Psoas muscle (tissue), 8 donors: ENCODE data around the gene KANSL1. TPM values are rescaled to one million over a fixed set of nuclear protein-coding genes. Genes with fewer than 3 reads are reported as not detected.

Experiments used
- ATAC-seq, 4 donors: fragments of 200-7000 bp; cut with Tn5 transposase; one replicate each; pipeline ENCODE4 v1.9.1; 2020; ENCODE audit warnings: moderate library complexity in 3 of 4, mild to moderate bottlenecking in 2 of 4
- DNase-seq, 2 donors: peaks; one replicate each; pipeline ENCODE4 v3.0.0-alpha.2; 2020
- H3K27ac ChIP-seq: fragments of 200-600 bp; one replicate; pipeline ENCODE4 v1.8.0; 2022
- H3K27me3 ChIP-seq, 3 donors: fragments of 200-600 bp in 1 of 3; one replicate each; pipeline versions ENCODE4 v1.6.1 to v1.8.0; 2013 to 2022; ENCODE audit warnings: low read length in 2 of 3, mild to moderate bottlenecking in 2 of 3, moderate library complexity in 1 of 3; ENCODE audit not compliant: insufficient read depth in 3 of 3
- H3K36me3 ChIP-seq, 2 donors: fragments of 200-600 bp in 1 of 2; one replicate each; pipeline versions ENCODE4 v1.6.1 to v1.8.0; 2013 to 2022; ENCODE audit warnings: low read depth in 1 of 2, mild to moderate bottlenecking in 1 of 2, moderate library complexity in 1 of 2; ENCODE audit not compliant: insufficient read depth in 1 of 2
- H3K4me1 ChIP-seq: fragments of 200-600 bp; one replicate; pipeline ENCODE4 v1.8.0; 2022
- H3K4me3 ChIP-seq: fragments of 200-600 bp; one replicate; pipeline ENCODE4 v1.8.0; 2022; ENCODE audit warnings: mild to moderate bottlenecking
- H3K9me3 ChIP-seq: fragments of 200-600 bp; one replicate; pipeline ENCODE4 v1.8.0; 2022
- CTCF ChIP-seq: fragments of 200-600 bp; IDR thresholded peaks from one replicate; pipeline ENCODE4 v1.8.0; 2022; ENCODE audit warnings: antibody characterized with exemption
- WGBS, 3 donors: extraction: QIAGEN DNeasy Blood & Tissue Kit; methylation state at CpG; one replicate each; pipeline versions ENCODE4 v1.1.6 to v1.1.7; 2013; 5-methylcytosine and 5-hydroxymethylcytosine counted together
- intact Hi-C, 2 donors: fragments of 100-400 bp; cut with DNase I; formaldehyde crosslinking; loops; one replicate each; pipeline versions ENCODE4 v1.11.0 to v1.14.2; 2022
- polyA plus RNA-seq, 3 donors: library from polyadenylated mRNA; stranded (reverse); fragments of 200-250 nt; gene quantifications; one replicate each; pipeline ENCODE4 v1.2.3, GENCODE V29; 2013
- total RNA-seq, 4 donors: library from RNA; stranded (reverse); fragmentation: NEBNext Ultra II Directional in 2 of 4; extraction: Animal tissue kit (Norgen Biotek cat#: 25700) in 2 of 4; gene quantifications; one replicate each; pipeline versions ENCODE4 v1.2.1 to v1.2.4, GENCODE V29; 2021 to 2023
- donor health status: healthy with polysubstance abuse.
- donor health status: DM: no; HTN: no; CAD: no; lungs with moderate emphysema.
- donor health status: Bipolar disorder and iron deficiency.
- donor health status: healthy.
- donor health status: DM: yes; HTN: yes; CAD: no.
- donor health status: DM: no; HTN: no; CAD: no.
- donor health status: DM: no; HTN: no; CAD: no.
- donor health status: DM: yes; HTN: yes; CAD: no.

Gene KANSL1
- total and polyA plus RNA-seq, 7 donors: 6.9 to 37.5 (median 25.8) TPM

DNA sequence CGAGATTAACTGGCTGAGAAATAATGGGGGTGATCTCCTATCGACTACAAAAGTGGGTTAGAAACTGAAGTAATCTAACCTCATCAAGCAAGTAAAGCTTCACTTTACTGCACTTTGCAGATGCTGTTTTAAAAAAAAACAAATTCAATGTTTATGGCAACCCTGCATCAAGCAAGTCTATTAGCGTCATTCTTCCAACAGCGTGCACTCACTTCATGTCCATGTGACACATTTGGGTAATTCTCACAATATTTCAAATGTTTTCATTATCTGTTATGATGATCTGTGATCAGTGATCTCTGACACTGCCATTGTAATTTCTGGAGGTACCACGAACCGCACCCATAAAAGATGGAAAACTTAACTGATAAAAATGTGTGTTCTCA is 70.8 kb downstream of the KANSL1 start:
- no peaks in the 10 kb centered on the region for H3K27me3 ChIP-seq
- no peaks in the 10 kb centered on the region for H3K9me3 ChIP-seq
- peaks cover 83% of the 10 kb centered on the region for H3K4me1 ChIP-seq
- WGBS, 3 donors: 75 to 89% (median 78%) methylated on average over 6 of the region's 6 CpGs
- H3K4me3 ChIP-seq: no peak overlapping the region
- H3K27ac ChIP-seq: peak overlapping the region; percentile 74
- TF ChIP-seq CTCF: no peak
- ATAC-seq: no peak
- H3K36me3 ChIP-seq: no peaks in the 10 kb centered on the region
- DNase-seq: no peak
- intact Hi-C loops: no loop called here

DNA sequence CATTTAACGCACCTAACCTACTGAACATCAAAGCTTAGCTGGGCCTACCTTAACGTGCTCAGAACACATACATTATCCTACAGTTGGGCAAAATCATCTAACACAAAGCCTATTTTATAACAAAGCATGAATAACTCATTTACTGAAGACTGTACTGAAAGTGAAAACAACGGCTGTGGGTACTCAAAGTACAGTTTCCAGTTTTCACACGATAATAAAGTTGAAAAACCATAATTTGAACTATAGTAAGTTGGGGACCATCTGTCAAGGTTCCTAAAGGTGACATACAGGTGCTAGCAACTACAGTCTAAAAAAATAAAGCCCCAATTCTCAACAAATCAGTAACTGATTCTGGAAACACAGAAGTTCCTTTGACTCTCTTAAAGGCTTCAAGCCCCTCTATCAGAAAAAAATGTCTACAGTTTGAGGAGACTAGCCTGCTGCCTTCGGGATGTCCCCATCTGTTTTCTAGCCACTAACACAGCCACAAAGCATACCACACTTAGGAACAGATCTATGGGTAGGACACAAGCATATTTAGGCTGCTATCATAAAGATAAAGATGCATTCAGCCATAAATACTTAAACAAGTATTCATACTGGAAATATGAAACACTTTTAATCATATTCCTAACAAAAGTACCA is 71.3 kb downstream of the KANSL1 start:
- H3K4me3 ChIP-seq: peak overlapping the region; percentile 24
- H3K9me3 ChIP-seq: no peaks in the 10 kb centered on the region
- peaks cover 84% of the 10 kb centered on the region for H3K4me1 ChIP-seq
- no peak for ATAC-seq
- H3K36me3 ChIP-seq: no peaks in the 10 kb centered on the region
- no peak for TF ChIP-seq CTCF
- H3K27me3 ChIP-seq: no peaks in the 10 kb centered on the region
- peak overlapping the region; percentile 74 for H3K27ac ChIP-seq
- intact Hi-C loops: no loop called here
- no peak for DNase-seq
- WGBS, 3 donors: 41 to 59% (median 44%) methylated on average over 5 of the region's 5 CpGs

DNA sequence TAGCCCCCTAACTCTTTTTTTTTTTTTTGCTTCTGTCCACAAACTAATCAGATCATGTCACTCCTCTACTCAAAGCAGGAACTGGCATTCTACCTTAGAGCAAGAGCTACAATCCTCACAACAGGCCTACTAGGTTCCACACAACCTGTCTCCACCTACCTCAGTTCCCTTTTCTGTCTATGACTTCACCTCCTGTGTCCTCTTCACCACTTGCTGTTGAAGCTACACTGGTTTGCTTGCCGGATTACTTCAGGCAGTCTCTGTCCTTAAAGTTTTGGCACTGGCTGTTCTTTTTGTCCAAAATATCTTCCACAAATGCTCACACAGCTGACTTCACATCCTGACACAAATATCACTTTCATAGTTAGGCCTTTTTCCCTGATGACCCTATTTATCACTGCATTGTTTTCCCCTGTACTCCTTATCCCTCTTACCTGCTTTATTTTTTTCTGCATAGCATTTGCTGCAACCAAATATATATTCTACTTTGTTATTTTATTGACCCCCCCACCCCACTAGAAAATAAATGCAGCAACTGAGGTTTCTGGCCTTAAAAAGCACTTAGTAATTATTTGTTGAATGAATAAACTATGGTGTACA is 72.0 kb downstream of the KANSL1 start:
- peak overlapping the region; percentile 74 for H3K27ac ChIP-seq
- intact Hi-C loops: no loop called here
- DNase-seq (no peak), ATAC-seq (peak; percentile 88 to 90 (median 89))
- H3K9me3 ChIP-seq: no peaks in the 10 kb centered on the region
- no peaks in the 10 kb centered on the region for H3K27me3 ChIP-seq
- no peak for TF ChIP-seq CTCF
- 0 to 3% (median 0%) methylated on average over 1 of the region's 1 CpG for WGBS, 3 donors
- no peaks in the 10 kb centered on the region for H3K36me3 ChIP-seq
- peaks cover 84% of the 10 kb centered on the region for H3K4me1 ChIP-seq
- peak overlapping the region; percentile 24 for H3K4me3 ChIP-seq

DNA sequence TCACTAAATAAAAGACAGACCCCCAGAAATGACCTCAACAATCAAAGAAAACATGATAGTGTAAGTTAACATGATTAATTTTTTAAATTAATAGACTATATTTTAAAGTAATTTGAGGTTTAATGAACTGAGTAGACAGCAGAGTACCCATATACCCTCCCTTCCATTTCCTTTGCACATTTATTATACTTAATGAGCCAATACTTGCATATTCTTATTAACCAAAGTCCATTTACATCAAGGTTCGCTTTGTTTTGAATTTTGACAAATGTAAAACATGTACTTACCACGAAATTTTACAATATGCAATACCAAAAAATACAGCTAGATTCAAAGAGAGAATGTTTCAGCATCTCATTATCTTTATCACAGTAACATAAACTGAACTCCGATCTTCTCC is 72.7 kb downstream of the KANSL1 start:
- Histone ChIP-seq H3K36me3 (no peaks in the 10 kb centered on the region), H3K27me3 (no peaks in the 10 kb centered on the region), H3K4me3 (peak overlapping the region; percentile 24), H3K4me1 (peaks cover 84% of the 10 kb centered on the region), H3K27ac (peak overlapping the region; percentile 74), H3K9me3 (no peaks in the 10 kb centered on the region)
- intact Hi-C loops: no loop called here
- DNase-seq (no peak), ATAC-seq (no peak)
- TF ChIP-seq CTCF: no peak
- 85 to 92% (median 87%) methylated on average over 3 of the region's 3 CpGs for WGBS, 3 donors

- H3K27me3 ChIP-seq: no peaks in the 10 kb centered on the region
- no peak for TF ChIP-seq CTCF
- ATAC-seq (no peak), DNase-seq (no peak)
- H3K4me3 ChIP-seq: no peak overlapping the region
- no peaks in the 10 kb centered on the region for H3K36me3 ChIP-seq
- intact Hi-C loops: no loop called here
- peak overlapping the region; percentile 74 for H3K27ac ChIP-seq
- H3K4me1 ChIP-seq: peaks cover 84% of the 10 kb centered on the region
- no peaks in the 10 kb centered on the region for H3K9me3 ChIP-seq
Observed at GRCh38 chr17:46120078-46120477, 73.2 kb downstream of the KANSL1 start.
